ENCODE measurements around the gene CTTNBP2NL.

Gene CTTNBP2NL

GRCh38 chr1:112509005-112509659 is 113.1 kb downstream of the CTTNBP2NL start:
- DNase-seq: no peak

DNA sequence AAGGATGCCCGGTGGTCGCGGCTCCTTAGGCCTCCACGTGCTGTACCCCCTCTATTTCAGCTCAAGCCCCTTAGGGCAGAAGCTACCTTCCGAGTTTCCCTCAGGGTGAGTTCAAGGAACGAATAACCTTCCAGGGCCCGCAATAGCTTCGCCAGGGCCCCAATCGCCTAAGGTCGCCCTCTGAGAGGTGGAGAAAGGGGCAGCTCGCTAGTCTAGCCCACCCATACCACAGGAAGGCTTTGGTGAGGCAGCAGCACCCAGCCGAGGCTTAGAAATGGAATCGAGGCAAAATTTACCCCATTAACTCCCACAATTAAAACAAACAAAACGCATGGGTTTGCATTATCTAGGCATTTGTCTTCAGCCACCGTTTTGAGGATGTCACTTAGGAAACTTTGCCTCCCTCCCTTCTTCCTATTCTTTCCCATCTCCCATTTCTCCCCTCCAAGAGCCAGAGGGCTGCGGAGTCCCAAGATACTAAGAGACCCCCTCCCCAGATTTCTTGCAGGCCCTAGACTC is 113.7 kb downstream of the CTTNBP2NL start:
- no peak for DNase-seq

DNA sequence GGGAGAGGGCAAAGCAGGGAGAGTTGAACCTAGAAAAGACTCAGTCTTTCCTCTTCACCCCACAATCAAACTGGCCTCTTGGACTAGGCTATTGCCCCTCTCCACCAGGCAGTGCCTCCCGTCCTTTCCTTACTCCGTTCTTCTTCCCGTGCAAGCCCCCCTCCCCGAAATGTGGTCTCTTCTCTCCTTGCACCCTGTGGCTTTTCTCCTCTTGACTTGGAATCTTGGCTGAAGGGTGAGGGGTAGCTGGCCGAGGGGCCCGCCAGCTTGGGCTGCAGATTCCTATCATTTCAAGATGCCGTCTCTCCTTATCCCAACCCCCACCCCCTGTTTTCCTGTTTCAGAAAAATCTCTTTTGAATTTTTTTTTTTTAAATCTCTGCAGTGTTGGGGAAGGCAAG is 114.3 kb downstream of the CTTNBP2NL start:
- DNase-seq: no peak

All from activated T-cell treated with anti-CD3 and anti-CD28 coated beads for 4 hours (primary cell).